ENCODE data around the gene EPS8L2.
"Not testable (repeated sequence)": the region's sequence is repeated elsewhere in the genome, so short reads cannot be mapped to it uniquely, and the experiment has no call there.

Gene EPS8L2

DNA sequence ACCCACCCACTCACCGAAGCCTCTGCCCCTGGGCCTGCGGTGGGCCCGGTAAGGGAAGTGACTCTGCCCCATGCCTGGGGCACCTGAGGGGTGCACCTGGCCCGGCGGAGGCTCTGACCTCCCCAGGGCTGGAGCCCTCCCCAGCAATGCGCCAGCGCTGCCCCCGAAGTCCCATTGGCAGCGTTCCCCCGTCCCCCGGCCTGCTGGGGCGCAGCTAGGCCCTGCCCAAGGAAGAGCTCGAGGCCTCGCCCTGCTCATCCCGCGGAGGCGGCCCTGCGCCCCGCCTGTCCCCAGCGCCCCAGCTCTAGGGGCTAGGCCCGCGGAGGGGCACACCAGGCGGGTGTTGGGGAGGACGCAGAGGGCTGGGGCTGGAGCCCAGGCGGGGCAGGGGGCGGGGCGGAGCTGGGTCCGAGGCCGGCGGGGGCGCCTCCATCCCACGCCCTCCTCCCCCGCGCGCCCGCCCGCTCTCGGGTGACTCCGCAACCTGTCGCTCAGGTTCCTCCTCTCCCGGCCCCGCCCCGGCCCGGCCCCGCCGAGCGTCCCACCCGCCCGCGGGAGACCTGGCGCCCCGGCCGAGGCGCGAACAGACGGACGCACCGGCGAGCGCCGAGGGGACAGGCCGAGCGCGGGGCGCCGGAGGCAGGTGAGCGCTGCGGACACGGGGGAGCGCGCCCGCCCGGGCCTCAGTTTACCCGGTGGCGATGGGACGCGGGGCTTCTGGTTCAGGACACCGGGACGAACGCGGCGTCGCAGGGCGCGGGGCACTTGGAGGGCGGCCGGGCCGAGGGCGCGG, at the start of gene EPS8L2:
EPS8L2 (plus strand) TSS at position 586 of the 793 bp plus-strand sequence. CDS start 3,177 bp downstream, outside the sequence.
- no peak for DNase-seq

DNA sequence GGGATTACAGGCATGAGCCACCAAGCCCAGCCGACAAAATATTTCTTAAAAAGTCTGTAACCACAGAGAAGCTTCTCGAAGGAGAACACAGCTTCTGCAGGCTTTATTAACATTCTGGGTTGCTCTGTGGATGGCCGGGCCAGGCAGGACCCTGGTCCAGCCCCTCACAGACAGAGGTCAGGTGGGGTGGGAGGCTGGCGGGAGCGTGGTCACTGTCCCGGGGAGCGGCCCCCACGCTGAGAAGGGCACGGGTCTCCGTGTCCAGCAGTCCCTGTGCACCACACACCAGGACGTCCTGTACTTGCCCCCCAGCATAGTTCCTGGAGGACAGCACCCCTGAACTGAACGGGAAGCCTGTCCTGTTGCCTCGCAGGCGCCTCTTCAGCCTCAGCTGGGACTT, 49.6 kb upstream of the EPS8L2 start:
- no peak for DNase-seq

DNA sequence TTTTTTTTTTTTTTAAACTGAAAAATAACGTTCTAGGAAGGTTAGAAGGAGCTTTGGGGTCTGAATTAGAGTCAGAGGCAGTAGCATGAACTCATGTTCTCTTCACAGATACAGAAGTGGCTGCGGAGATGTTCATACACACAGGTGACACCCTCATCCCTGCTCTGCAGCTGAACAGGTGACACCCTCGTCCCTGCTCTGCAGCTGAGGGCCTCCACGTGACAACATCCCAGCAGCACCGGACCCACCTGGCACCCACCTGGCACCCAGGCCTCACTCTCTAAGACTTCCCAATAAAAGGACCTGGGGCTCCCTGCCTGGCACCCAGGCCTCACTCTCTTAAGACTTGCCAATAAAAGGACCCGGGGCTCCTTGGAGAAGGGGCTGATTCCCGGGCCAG, 49.2 kb upstream of the EPS8L2 start:
- no peak for DNase-seq

GRCh38 chr11:657691-658126, 48.3 kb upstream of the EPS8L2 start:
- no peak for DNase-seq

DNA sequence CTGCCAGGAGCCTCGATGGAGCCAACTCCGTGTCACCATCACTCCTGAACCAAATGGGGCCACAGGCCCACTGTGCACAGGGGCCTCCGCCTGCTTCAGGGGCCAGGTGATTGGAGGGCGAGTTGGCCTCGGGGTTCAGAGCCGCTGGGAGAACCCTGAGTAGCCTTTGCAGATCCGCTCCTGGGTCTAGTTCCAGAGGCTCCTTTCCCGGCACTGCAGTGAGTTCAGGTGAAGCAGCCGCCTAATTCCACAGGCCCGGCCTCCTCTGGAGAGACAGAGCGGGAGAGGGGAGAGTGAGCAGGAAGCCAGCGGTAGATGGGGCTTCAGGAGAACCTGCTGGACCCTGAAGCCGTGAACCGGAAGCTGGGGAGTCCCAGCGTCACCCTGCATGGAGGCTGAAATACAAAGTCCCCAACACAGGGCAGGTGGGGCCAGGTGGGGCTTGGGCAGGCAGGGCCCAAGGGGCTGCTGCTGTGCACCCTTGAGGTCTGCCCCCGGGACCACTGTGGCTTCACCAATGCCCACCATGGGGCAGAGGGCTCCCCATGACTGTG, 46.4 kb upstream of the EPS8L2 start:
- DNase-seq, result no peak

DNA sequence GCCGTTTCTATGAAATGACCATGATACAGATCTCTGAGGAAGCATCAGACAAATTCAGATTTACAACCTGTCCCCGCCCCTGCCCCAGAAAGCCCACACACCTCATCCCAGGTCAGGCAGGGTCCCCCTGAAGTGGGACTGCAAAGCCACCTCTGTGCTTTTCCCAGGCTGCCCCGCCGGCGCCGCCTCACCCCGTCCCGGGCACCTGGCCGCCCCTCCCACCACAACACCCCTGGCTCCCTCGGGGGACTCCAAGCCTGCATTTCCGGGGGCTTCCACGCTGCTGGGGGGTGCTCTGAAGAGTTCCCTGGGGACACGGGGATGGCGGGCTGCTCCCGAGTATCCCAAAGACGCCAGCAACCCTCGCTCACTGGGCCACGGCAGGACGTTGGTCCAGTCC, 45.8 kb upstream of the EPS8L2 start:
- no peak for DNase-seq

DNA sequence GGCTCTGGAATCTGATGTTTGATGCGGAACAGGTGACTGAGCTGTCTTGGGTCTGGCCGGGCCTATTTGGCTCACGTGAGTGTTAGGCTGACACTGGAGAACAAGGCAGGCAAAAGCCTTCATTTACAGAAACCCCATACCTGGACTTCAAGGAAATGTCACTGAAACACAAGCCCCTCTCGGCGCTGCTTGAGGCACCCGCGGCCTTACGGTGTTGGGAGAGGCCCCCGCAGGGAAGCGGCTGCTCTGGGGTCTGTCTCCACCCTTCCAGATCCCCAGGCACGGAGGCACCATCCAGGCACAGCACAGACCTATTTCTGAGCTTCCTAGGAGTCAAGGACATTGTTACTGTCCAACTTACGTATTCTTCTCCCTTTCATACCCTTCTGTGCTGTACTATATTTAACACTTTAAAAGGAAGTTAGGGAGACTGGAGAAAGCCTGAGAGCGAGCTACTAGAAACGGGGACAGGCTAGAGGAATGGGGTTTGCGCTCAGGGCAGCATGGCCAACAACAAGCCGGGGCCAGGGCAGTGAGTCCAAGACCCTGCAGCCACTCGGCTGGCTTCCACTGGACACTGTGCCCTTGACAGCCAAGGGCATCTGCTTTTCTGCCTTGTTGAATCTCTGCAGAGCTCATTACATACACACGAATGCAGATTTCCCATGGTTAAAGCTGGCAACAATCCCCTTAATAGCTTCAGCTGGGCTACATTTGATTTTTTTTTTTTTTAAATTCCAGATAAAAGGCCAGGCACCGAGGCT, 45.2 kb upstream of the EPS8L2 start:
- DNase-seq, result no peak

DNA sequence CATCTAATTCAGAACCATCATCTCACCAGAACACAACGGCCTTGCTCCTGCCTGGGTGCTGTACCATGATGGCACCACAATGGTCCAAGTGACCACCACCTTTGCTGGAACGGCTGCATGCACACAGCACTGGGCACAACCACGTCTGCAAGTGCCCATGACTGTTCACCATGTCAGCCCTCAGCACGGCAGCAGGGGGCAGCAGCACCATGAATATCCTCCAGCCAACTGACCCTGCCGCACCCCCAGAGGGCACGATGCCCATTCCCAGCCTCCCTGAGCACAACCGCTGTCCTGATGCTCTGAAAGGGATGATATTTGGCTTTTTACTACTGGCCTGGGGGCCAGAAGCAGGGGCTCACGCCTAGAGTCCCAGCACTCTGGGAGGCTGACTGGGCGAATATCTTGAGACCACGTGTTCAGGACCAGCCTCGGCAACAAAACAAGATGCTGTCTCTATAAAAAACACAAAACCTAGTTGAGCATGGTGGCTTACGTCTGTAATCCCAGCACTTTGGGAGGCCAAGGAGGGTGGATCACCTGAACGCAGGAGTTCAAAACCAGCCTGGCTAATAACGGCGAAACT, 43.2 kb upstream of the EPS8L2 start:
- peak; percentile 38 for DNase-seq

DNA sequence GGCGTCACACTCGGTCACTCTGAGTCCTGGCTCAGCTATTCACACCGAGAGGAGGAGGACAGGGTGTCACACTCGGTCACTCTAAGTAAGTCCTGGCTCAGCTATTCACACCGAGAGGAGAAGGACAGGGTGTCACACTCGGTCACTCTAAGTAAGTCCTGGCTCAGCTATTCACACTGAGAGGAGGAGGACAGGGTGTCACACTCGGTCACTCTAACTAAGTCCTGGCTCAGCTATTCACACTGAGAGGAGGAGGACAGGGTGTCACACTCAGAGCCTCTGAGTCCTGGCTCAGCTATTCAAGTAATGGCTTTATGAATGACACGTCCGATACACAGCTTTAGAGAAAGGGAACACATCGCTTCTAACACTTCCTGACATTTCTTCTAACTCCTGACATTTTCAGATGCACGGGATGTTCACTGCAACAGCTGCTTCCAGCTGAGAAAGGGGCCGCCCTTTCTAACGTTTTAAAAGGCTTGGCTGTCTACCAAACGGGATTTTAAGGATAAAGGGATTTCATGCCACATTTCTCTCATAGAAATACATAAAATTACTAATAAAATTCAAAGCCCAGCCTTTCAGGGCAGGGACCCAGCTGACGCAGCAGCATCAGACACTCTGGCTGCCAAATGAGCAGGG, 40.8 kb upstream of the EPS8L2 start:
- no peak for DNase-seq

DNA sequence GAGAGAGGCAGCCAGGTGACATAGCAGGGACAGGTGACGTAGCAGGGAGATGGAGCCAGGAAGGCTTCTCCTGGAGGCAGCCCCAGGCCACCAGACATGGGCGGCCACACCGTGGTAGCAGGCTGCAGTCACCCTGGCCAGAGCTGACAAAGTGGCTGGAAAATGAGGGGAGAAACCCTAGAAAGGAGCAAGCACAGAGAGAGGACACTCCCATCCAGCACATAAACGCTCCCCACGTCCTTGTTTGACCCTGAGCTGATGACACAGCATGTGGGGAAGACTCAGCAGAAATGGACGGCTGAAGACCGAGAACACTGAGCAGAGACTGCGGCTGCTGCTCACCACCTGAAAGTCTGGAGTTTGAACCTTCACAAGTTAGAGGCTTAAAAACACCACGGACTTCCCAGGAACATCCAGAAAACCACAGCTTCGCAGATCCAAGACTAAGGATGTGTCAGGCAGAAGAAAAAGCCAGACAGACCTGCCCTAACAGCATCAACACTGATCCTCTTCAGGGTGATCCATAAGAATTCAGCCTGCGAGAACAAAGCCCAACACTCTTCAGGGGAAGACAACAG, 40.2 kb upstream of the EPS8L2 start:
- peak; percentile 21 for DNase-seq

DNA sequence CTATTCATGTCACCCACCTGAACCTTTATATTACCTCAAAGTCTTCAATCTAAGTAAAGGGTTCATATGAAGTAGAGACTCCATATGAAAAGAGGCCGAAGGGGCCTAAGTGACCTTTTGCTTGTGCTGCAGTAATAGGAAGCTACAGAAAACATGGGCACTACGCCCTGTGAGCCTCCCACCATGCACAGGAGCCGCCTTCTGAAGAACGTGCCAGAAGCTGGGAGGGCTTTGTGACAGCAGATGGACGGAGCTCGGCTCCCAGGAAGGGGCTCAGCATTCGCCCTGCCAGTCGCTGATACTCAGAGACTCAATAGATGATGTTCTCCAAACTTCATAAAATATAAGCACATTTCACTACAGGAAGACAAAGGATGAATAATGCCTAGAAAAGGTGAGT, 32.2 kb upstream of the EPS8L2 start:
- DNase-seq, result no peak

- no peak for DNase-seq
Observed at GRCh38 chr11:674406-674805, 31.6 kb upstream of the EPS8L2 start.

DNA sequence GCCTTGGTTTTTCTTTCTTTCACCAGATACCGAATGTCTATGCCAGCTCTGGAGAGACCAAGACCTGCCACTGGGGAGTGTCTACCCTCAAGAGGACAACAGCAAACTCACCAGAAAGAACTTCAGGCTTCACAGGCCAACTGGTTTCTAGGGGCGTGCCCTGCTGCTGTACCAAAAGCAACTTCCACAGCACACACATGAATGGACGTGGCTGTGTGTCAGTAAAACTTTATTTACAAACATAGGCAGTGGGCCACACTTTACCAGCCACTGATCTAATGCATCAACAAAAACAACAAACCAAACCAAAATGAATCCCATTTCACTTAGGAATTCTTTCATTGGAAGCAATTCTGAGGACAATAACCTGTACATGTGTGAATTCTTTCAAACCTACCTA, 27.7 kb upstream of the EPS8L2 start:
- no peak for DNase-seq

DNA sequence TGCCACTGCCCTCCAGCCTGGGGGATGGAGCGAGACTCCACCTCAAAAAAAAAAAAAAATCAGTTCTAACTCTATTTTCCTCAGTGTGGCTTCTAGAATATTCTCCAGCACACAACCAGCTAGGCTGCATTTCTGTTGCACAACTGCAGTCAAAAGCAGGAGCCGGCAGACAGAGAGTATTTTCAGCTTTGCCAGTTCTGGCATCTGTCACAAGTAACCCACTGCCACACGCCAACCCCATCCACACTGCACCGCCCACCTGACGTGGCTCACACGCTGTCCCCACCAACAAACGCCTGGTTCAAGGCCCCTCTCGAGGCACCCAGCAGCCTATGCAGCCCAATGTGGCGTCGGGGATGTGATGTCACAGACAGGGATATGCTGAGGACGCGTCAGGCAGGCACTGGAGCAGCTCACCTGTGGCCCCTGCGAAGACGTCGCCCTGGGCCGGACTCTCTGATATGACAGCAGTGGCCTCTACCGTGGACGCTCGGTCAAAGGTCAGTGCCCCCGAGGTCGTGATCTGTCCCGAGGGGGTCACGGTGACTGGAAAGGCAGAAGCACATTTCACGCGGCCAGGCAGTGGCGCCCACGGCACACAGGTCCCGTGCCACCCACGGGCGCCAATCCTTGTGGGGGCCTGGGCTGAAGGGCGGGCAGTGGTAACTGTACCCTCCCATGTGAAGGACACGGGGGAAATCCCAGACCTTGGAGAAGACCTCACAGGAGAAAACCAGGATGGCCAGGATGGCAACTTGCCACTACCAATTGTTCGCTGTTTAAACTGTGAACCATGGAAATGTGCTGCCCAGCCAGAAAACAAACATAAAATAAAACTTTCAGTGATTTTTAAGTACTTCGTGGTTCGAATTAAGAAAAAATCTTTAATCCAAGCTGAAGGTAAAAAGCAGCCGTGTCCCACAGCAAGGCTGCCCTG, 26.5 kb upstream of the EPS8L2 start:
- no peak for DNase-seq

DNA sequence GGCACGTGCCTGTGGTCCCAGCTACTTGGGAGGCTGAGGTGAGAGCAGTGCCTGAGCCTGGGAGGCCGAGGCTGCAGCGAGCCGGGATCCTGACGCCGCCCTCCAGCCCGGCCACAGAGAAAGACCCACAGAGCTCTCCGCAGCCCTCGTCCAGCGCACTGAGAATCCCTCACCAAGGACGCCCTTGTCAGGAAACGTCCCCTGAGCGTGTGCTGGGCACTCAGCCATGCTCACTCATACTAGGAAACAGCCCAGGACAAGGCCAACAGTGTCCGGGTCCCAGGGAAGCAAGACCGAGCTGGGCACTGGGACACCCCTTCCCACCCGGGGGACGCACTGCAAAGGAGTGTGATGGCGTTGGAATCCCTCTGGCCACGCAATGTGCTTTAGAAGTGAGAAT, 25.6 kb upstream of the EPS8L2 start:
- DNase-seq, result no peak

DNA sequence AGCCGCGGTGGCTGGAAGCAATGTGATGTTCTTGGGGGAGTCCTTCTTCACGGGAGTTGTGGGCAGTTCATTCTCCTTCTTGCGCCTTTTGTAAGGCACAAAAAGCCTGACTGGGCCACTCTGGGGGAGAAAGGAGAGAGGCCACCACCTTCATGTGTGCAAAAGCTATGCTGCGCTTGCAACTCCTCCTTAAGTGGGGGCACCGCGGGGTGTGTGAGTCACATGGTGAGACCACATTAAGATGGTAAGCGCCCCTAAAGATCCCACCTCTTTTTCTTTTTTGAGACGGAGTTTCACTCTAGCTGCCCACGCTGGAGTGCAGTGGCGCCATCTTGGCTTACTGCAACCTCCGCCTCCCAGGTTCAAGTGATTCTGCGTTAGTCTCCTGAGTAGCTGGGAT, 25.1 kb upstream of the EPS8L2 start:
- DNase-seq, result no peak

DNA sequence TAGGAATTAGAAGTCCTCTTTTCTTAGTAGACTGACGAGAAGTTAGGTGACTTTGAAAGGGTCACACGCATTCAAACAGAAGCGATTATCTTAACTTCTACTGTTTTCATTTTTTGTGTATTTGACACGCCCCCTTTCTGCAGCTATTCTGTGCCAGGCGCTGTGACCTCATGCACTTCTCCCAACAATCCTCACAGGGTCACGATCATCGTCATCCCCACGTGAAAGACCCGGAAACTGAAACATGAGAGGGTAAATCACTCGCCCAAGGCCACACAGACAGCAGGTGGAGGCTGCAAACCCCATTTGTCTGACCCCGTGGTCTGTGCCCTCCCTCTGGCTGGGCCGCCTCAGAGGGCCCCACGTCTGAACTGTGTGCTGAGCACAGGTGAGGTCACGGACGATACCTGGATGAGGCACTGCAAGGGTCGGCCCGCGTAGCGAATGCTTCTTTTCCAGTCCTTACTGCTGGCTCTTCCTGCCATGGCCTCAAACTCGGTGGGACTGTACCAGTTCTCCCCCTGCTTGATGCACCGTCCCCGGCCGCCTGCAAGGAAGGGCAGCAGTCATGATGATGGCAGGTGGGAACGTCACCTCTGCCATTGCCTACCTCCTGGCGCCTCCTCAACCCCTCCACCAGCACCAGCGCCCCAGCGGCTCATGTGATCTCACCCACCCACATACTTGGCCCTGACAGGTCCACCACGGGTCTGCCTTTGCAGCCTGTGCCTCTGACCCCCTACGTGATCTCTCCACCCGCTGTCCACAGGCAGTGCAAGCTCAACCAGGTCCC, 19.4 kb upstream of the EPS8L2 start:
- DNase-seq, result no peak

- no peak for DNase-seq
Observed at GRCh38 chr11:687751-688150, 18.3 kb upstream of the EPS8L2 start.

GRCh38 chr11:688681-689080, 17.4 kb upstream of the EPS8L2 start:
- DNase-seq, result no peak

DNA sequence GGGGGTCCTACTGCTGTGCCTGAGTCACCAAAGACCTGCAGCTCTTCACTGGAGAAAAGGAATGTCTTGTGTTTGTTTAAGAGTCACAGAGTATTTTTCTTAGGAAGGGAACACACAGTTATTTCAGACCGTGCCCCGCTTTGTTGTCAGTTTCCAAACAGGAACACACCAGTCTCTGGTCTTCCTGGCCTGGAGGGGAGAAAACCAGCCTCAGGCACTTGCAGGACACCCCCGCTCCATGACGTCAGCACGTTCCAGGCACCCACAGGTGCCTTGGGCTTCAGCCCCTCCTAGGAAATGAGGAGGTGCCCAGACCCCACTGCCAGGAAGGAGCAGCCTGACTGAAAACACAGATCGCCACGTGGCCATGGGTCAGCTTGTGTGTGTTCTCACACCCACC, 16.4 kb upstream of the EPS8L2 start:
- DNase-seq, result no peak

- not testable (repeated sequence) for DNase-seq
Observed at GRCh38 chr11:690244-690643, 15.8 kb upstream of the EPS8L2 start.

Measured in fibroblast of skin of right biceps (primary cell).